ENCODE data around the gene CLRN1. TPM values are rescaled to one million over a fixed set of nuclear protein-coding genes. Genes with fewer than 3 reads are reported as not detected.

Gene CLRN1
- total RNA-seq, 1 experiment from 2014 or later, result not detected

- Histone ChIP-seq H3K27me3 (replicated peaks; ENCODE audit: control insufficient read depth, insufficient read depth, low read length) (no peaks in the 10 kb centered on the region), H3K9me3 (no peaks in the 10 kb centered on the region), H3K4me3 (ENCODE audit: low read depth, low read length) (no peak overlapping the region), H3K36me3 (ENCODE audit: control insufficient read depth, insufficient read depth, low read length) (no peaks in the 10 kb centered on the region), H3K4me1 (peaks cover 12% of the 10 kb centered on the region)
- peak in 1 of 2 experiments; percentile 16 for DNase-seq
- H3K4me1 Mint-ChIP-seq (ENCODE audit: low read depth, unreplicated experiment), result peaks cover 10% of the 10 kb centered on the region
- ChIA-PET CTCF (no interaction called here), POLR2A (no interaction called here)
- H3K27ac Mint-ChIP-seq (ENCODE audit: unreplicated experiment), result no peak overlapping the region
- peaks cover 7% of the 10 kb centered on the region for H3K27me3 Mint-ChIP-seq (ENCODE audit: insufficient read depth, unreplicated experiment)
- no TSS peak for BruUV-seq (replicated peaks)
- no peaks in the 10 kb centered on the region for H3K9me3 Mint-ChIP-seq (ENCODE audit: unreplicated experiment)
- intact Hi-C loops (cut with micrococcal nuclease; ENCODE audit: unreplicated experiment), result no loop called here
- TF ChIP-seq, protein P1, sequence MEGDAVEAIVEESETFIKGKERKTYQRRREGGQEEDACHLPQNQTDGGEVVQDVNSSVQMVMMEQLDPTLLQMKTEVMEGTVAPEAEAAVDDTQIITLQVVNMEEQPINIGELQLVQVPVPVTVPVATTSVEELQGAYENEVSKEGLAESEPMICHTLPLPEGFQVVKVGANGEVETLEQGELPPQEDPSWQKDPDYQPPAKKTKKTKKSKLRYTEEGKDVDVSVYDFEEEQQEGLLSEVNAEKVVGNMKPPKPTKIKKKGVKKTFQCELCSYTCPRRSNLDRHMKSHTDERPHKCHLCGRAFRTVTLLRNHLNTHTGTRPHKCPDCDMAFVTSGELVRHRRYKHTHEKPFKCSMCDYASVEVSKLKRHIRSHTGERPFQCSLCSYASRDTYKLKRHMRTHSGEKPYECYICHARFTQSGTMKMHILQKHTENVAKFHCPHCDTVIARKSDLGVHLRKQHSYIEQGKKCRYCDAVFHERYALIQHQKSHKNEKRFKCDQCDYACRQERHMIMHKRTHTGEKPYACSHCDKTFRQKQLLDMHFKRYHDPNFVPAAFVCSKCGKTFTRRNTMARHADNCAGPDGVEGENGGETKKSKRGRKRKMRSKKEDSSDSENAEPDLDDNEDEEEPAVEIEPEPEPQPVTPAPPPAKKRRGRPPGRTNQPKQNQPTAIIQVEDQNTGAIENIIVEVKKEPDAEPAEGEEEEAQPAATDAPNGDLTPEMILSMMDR (IDR thresholded peaks at IDR 0.05; ENCODE audit: insufficient read depth in 1 of 2, low read depth in 1 of 2, low read length in 1 of 2, severe bottlenecking in 1 of 2, unreplicated experiment in 1 of 2), result no peak
- no peaks in the 10 kb centered on the region for H3K36me3 Mint-ChIP-seq (ENCODE audit: insufficient read depth, unreplicated experiment)
- H3K4me3 Mint-ChIP-seq (ENCODE audit: unreplicated experiment), result no peak overlapping the region
Observed at GRCh38 chr3:151015181-151015580, 42.7 kb upstream of the CLRN1 start.

DNA sequence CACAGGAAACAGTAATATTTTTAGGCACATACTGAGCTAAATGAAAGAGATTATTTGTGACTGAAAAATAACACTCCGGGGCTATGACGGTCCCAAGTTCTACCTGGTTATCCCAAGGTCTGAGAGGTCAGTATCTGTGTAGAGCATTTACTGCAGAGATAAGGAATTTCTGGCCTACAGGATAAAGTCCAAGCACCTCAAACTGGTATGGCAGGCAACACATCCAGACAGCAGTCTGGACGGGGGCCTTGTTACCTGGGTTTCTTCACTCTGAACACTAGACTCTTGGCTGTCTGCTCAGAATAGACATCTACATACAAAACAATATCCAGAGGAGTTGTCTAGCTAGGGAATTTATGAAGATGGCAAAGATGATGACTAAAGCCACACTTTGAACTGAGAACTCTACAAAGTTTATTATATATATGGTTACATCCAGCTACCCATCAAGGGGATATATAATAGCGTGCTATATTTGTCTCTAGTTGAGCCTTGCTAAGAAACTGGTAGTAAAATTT is 42.0 kb upstream of the CLRN1 start:
- H3K36me3 Mint-ChIP-seq (ENCODE audit: insufficient read depth, unreplicated experiment), result no peaks in the 10 kb centered on the region

GRCh38 chr3:151012753-151013152 is 40.2 kb upstream of the CLRN1 start:
- Mint-ChIP-seq H3K27me3 (ENCODE audit: insufficient read depth, unreplicated experiment) (peaks cover 3% of the 10 kb centered on the region), H3K9me3 (ENCODE audit: unreplicated experiment) (no peaks in the 10 kb centered on the region), H3K4me3 (ENCODE audit: unreplicated experiment) (no peak overlapping the region), H3K27ac (ENCODE audit: unreplicated experiment) (no peak overlapping the region), H3K4me1 (ENCODE audit: low read depth, unreplicated experiment) (peaks cover 10% of the 10 kb centered on the region), H3K36me3 (ENCODE audit: insufficient read depth, unreplicated experiment) (no peaks in the 10 kb centered on the region)
- no peaks in the 10 kb centered on the region for H3K9me3 ChIP-seq
- no peak for DNase-seq
- no peaks in the 10 kb centered on the region for H3K36me3 ChIP-seq (ENCODE audit: control insufficient read depth, insufficient read depth, low read length)
- POLR2A ChIA-PET, result no interaction called here
- BruUV-seq (replicated peaks), result no TSS peak
- CTCF ChIA-PET, result no interaction called here
- TF ChIP-seq, protein P1 (IDR thresholded peaks at IDR 0.05; ENCODE audit: insufficient read depth in 1 of 2, low read depth in 1 of 2, low read length in 1 of 2, severe bottlenecking in 1 of 2, unreplicated experiment in 1 of 2), result no peak
- H3K27me3 ChIP-seq (replicated peaks; ENCODE audit: control insufficient read depth, insufficient read depth, low read length), result no peaks in the 10 kb centered on the region
- peaks cover 12% of the 10 kb centered on the region for H3K4me1 ChIP-seq
- intact Hi-C loops (cut with micrococcal nuclease; ENCODE audit: unreplicated experiment), result no loop called here
- no peak overlapping the region for H3K4me3 ChIP-seq (ENCODE audit: low read depth, low read length)

More for the DNA sequence above, 42.0 kb upstream of the CLRN1 start:
- no peak overlapping the region for H3K4me3 ChIP-seq (ENCODE audit: low read depth, low read length)
- H3K36me3 ChIP-seq (ENCODE audit: control insufficient read depth, insufficient read depth, low read length), result no peaks in the 10 kb centered on the region
- H3K9me3 ChIP-seq, result no peaks in the 10 kb centered on the region
- no TSS peak for BruUV-seq (replicated peaks)
- Mint-ChIP-seq H3K27me3 (ENCODE audit: insufficient read depth, unreplicated experiment) (peaks cover 7% of the 10 kb centered on the region), H3K4me3 (ENCODE audit: unreplicated experiment) (no peak overlapping the region), H3K9me3 (ENCODE audit: unreplicated experiment) (no peaks in the 10 kb centered on the region), H3K27ac (ENCODE audit: unreplicated experiment) (no peak overlapping the region), H3K4me1 (ENCODE audit: low read depth, unreplicated experiment) (peaks cover 10% of the 10 kb centered on the region)
- intact Hi-C loops (cut with micrococcal nuclease; ENCODE audit: unreplicated experiment), result no loop called here
- peak; percentile 45 to 53 for DNase-seq
- H3K27me3 ChIP-seq (replicated peaks; ENCODE audit: control insufficient read depth, insufficient read depth, low read length), result no peaks in the 10 kb centered on the region
- TF ChIP-seq, protein P1 (IDR thresholded peaks at IDR 0.05; ENCODE audit: insufficient read depth in 1 of 2, low read depth in 1 of 2, low read length in 1 of 2, severe bottlenecking in 1 of 2, unreplicated experiment in 1 of 2), result no peak
- ChIA-PET POLR2A (no interaction called here), CTCF (interaction anchor here (0.6 kb wide), 1 partner anchor 111 kb away, joined by 3 read pairs; no protein-coding TSS in a partner anchor)
- H3K4me1 ChIP-seq, result peaks cover 12% of the 10 kb centered on the region
